WTC11 (cell line): Measurements from ENCODE around the gene STK32A. TPM values are rescaled to one million over a fixed set of nuclear protein-coding genes. Genes with fewer than 3 reads are reported as not detected.
A peak's percentile ranks its signal among the peaks of the same experiment; 100 is the strongest.

ENCODE experiments used
- ATAC-seq: fragments of 200-7000 bp; cut with Tn5 transposase; 2 replicates; pipeline ENCODE4 v1.10.0; 2021; ENCODE audit warnings: mild to moderate bottlenecking, moderate library complexity
- CTCF ChIA-PET: fragments of 300-600 bp; sonication (Branson Sonifier 250); formaldehyde crosslinking; loops from one replicate; lab custom pipeline; 2021; ENCODE audit warnings: antibody characterized with exemption; lab: Charles Lee
- POLR2A ChIA-PET: fragments of 350-600 bp; sonication (Branson Sonifier 250); formaldehyde crosslinking; loops from one replicate; lab custom pipeline; 2021; ENCODE audit warnings: antibody characterized with exemption; lab: Charles Lee
- DNase-seq: peaks from one replicate; pipeline ENCODE4 v3.0.0; 2021; ENCODE audit warnings: low spot score
- H3K27ac Mint-ChIP-seq: 2 replicates; pipeline ENCODE4 v1.8.0; 2021; ENCODE audit warnings: mixed read lengths
- H3K27me3 Mint-ChIP-seq: 2 replicates; pipeline ENCODE4 v1.8.0; 2021; ENCODE audit warnings: low read depth, mild to moderate bottlenecking, moderate library complexity, mixed read lengths
- H3K36me3 Mint-ChIP-seq: 2 replicates; pipeline ENCODE4 v1.8.0; 2021; ENCODE audit warnings: mixed read lengths
- H3K4me1 Mint-ChIP-seq: 2 replicates; pipeline ENCODE4 v1.8.0; 2022; ENCODE audit warnings: mixed read lengths
- H3K4me3 Mint-ChIP-seq: 2 replicates; pipeline ENCODE4 v1.8.0; 2021; ENCODE audit warnings: mild to moderate bottlenecking, moderate library complexity, mixed read lengths
- H3K9me3 Mint-ChIP-seq: 2 replicates; pipeline ENCODE4 v1.8.0; 2021; ENCODE audit warnings: mixed read lengths
- FOXK1 ChIP-seq: sonication (generic); formaldehyde crosslinking; IDR thresholded peaks from 2 replicates; pipeline ENCODE4 v1.8.0; 2022; ENCODE audit warnings: mild to moderate bottlenecking, moderate library complexity, missing genetic modification reagents
- GRHL2 ChIP-seq: fragments of 250-450 bp; sonication (Bioruptor Pico); IDR thresholded peaks from 2 replicates; pipeline ENCODE4 v1.8.0; 2022; ENCODE audit warnings: mild to moderate bottlenecking, moderate library complexity; ENCODE audit not compliant: insufficient replicate concordance, severe bottlenecking
- IRF2 ChIP-seq: sonication (generic); formaldehyde crosslinking; IDR thresholded peaks from 2 replicates; pipeline ENCODE4 v1.8.0; 2022; ENCODE audit warnings: low read depth, missing genetic modification reagents, borderline replicate concordance
- MYBL2 ChIP-seq: sonication (generic); formaldehyde crosslinking; IDR thresholded peaks from 2 replicates; pipeline ENCODE4 v1.8.1; 2023; ENCODE audit warnings: mild to moderate bottlenecking, moderate library complexity, missing genetic modification reagents
- RELA ChIP-seq: sonication (generic); formaldehyde crosslinking; IDR thresholded peaks from 2 replicates; pipeline ENCODE4 v1.8.1; 2022; ENCODE audit warnings: missing genetic modification reagents, mild to moderate bottlenecking, borderline replicate concordance
- TEAD4 ChIP-seq: sonication (generic); formaldehyde crosslinking; IDR thresholded peaks from 2 replicates; pipeline ENCODE4 v1.8.0; 2022; ENCODE audit warnings: mild to moderate bottlenecking, missing genetic modification reagents
- ZBTB21 ChIP-seq: sonication (generic); formaldehyde crosslinking; IDR thresholded peaks from 2 replicates; pipeline ENCODE4 v1.8.1; 2023; ENCODE audit warnings: mild to moderate bottlenecking, missing genetic modification reagents, borderline replicate concordance
- ZNF219 ChIP-seq: sonication (generic); formaldehyde crosslinking; IDR thresholded peaks from 2 replicates; pipeline ENCODE4 v1.8.0; 2023; ENCODE audit warnings: missing genetic modification reagents, mild to moderate bottlenecking, borderline replicate concordance
- total RNA-seq: library from RNA; stranded (reverse); gene quantifications from 3 replicates; pipeline ENCODE4 v1.2.3, GENCODE V29; 2021
- TF ChIP-seq, protein P1 (sequence below): sonication (generic); formaldehyde crosslinking; conservative IDR thresholded peaks from 2 replicates; pipeline ENCODE4 v1.8.1; 2023; ENCODE audit warnings: mild to moderate bottlenecking, low read depth, missing genetic modification reagents, moderate library complexity
- TF ChIP-seq, protein P2 (sequence below): fragments of 250-450 bp; sonication (Bioruptor Pico); IDR thresholded peaks from 2 replicates; pipeline ENCODE4 v1.9.0; 2021; ENCODE audit warnings: moderate library complexity, mild to moderate bottlenecking, inconsistent platforms, borderline replicate concordance
- TF ChIP-seq, protein P3 (sequence below): fragments of 250-450 bp; sonication (Bioruptor Pico); IDR thresholded peaks from 2 replicates; pipeline ENCODE4 v1.9.0; 2021; ENCODE audit warnings: mild to moderate bottlenecking, borderline replicate concordance
- TF ChIP-seq, protein P4 (sequence below): fragments of 250-450 bp; sonication (Bioruptor Pico); IDR thresholded peaks from 2 replicates; pipeline ENCODE4 v1.9.0; 2021; ENCODE audit warnings: mild to moderate bottlenecking
- TF ChIP-seq, protein P5 (sequence below): sonication (generic); formaldehyde crosslinking; IDR thresholded peaks from 2 replicates; pipeline ENCODE4 v1.8.0; 2023; ENCODE audit warnings: missing genetic modification reagents
- TF ChIP-seq, protein P6 (sequence below): sonication (generic); formaldehyde crosslinking; IDR thresholded peaks from 2 replicates; pipeline ENCODE4 v1.8.1; 2023; ENCODE audit warnings: mild to moderate bottlenecking, missing genetic modification reagents, moderate library complexity
- TF ChIP-seq, protein P7 (sequence below): sonication (generic); formaldehyde crosslinking; IDR thresholded peaks from 2 replicates; pipeline ENCODE4 v1.8.1; 2022; ENCODE audit warnings: mild to moderate bottlenecking, moderate library complexity, missing genetic modification reagents
- TF ChIP-seq, protein P8 (sequence below): fragments of 250-450 bp; sonication (Bioruptor Pico); conservative IDR thresholded peaks from 2 replicates; pipeline ENCODE4 v1.9.0; 2021; ENCODE audit warnings: mild to moderate bottlenecking
- TF ChIP-seq, protein P9 (sequence below): fragments of 250-450 bp; sonication (Bioruptor Pico); IDR thresholded peaks from 2 replicates; pipeline ENCODE4 v1.9.0; 2021; ENCODE audit warnings: mild to moderate bottlenecking

STK32A gene
- total RNA-seq, 1 experiment from 2014 or later: 1.7 TPM

DNA sequence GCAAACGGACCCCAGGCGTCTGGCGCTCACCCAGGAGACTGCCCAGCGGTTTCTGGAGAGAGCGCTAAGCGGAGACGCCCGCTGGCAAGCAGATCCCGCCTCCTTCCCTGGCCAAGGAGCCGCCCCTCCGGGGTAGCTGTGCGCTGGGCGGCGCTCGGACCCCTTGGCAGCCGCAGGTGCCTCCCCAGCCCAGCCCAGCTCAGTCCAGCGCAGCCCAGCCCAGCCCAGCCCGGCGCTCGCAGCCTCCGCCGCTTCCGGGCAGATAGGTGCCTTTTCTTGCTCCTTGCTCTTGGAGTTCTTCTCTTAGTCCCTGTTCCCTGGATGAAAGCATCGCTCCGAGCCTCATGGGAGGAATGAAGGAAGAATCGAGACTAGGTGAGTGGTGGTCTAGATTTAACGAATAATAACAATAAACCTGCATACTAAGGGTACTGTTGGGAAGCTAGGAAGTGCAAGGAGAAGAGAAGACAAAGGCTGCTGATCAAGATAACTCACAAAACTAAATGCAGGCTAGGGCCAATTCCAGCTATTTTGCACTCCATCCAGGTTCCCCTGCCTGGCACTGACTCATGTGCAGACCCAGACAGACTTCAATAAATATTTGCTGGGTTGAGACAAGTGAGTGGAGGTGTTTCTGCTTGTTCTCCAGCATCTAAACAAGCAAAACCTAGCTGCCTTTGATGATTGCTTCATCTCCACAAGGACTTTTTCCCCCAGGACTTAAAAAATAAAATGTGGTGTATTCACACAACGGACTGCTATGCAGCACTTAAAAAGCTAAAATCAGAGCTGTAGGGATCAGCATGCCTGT is at the start of gene STK32A (continued):
- TF ChIP-seq, protein P1, sequence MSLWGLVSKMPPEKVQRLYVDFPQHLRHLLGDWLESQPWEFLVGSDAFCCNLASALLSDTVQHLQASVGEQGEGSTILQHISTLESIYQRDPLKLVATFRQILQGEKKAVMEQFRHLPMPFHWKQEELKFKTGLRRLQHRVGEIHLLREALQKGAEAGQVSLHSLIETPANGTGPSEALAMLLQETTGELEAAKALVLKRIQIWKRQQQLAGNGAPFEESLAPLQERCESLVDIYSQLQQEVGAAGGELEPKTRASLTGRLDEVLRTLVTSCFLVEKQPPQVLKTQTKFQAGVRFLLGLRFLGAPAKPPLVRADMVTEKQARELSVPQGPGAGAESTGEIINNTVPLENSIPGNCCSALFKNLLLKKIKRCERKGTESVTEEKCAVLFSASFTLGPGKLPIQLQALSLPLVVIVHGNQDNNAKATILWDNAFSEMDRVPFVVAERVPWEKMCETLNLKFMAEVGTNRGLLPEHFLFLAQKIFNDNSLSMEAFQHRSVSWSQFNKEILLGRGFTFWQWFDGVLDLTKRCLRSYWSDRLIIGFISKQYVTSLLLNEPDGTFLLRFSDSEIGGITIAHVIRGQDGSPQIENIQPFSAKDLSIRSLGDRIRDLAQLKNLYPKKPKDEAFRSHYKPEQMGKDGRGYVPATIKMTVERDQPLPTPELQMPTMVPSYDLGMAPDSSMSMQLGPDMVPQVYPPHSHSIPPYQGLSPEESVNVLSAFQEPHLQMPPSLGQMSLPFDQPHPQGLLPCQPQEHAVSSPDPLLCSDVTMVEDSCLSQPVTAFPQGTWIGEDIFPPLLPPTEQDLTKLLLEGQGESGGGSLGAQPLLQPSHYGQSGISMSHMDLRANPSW (CRISPR knock-in tag): no peak
- no peak for TF ChIP-seq ZNF219 (CRISPR knock-in tag)
- TF ChIP-seq IRF2 (CRISPR knock-in tag): no peak
- TF ChIP-seq, protein P2, sequence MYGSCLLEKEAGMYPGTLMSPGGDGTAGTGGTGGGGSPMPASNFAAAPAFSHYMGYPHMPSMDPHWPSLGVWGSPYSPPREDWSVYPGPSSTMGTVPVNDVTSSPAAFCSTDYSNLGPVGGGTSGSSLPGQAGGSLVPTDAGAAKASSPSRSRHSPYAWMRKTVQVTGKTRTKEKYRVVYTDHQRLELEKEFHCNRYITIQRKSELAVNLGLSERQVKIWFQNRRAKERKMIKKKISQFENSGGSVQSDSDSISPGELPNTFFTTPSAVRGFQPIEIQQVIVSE (CRISPR knock-in tag): no peak
- TF ChIP-seq, protein P3, sequence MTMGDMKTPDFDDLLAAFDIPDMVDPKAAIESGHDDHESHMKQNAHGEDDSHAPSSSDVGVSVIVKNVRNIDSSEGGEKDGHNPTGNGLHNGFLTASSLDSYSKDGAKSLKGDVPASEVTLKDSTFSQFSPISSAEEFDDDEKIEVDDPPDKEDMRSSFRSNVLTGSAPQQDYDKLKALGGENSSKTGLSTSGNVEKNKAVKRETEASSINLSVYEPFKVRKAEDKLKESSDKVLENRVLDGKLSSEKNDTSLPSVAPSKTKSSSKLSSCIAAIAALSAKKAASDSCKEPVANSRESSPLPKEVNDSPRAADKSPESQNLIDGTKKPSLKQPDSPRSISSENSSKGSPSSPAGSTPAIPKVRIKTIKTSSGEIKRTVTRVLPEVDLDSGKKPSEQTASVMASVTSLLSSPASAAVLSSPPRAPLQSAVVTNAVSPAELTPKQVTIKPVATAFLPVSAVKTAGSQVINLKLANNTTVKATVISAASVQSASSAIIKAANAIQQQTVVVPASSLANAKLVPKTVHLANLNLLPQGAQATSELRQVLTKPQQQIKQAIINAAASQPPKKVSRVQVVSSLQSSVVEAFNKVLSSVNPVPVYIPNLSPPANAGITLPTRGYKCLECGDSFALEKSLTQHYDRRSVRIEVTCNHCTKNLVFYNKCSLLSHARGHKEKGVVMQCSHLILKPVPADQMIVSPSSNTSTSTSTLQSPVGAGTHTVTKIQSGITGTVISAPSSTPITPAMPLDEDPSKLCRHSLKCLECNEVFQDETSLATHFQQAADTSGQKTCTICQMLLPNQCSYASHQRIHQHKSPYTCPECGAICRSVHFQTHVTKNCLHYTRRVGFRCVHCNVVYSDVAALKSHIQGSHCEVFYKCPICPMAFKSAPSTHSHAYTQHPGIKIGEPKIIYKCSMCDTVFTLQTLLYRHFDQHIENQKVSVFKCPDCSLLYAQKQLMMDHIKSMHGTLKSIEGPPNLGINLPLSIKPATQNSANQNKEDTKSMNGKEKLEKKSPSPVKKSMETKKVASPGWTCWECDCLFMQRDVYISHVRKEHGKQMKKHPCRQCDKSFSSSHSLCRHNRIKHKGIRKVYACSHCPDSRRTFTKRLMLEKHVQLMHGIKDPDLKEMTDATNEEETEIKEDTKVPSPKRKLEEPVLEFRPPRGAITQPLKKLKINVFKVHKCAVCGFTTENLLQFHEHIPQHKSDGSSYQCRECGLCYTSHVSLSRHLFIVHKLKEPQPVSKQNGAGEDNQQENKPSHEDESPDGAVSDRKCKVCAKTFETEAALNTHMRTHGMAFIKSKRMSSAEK (CRISPR knock-in tag): no peak
- TF ChIP-seq, protein P4, sequence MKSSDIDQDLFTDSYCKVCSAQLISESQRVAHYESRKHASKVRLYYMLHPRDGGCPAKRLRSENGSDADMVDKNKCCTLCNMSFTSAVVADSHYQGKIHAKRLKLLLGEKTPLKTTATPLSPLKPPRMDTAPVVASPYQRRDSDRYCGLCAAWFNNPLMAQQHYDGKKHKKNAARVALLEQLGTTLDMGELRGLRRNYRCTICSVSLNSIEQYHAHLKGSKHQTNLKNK (CRISPR knock-in tag): no peak
- TF ChIP-seq, protein P5, sequence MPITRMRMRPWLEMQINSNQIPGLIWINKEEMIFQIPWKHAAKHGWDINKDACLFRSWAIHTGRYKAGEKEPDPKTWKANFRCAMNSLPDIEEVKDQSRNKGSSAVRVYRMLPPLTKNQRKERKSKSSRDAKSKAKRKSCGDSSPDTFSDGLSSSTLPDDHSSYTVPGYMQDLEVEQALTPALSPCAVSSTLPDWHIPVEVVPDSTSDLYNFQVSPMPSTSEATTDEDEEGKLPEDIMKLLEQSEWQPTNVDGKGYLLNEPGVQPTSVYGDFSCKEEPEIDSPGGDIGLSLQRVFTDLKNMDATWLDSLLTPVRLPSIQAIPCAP: no peak
- TF ChIP-seq, protein P6, sequence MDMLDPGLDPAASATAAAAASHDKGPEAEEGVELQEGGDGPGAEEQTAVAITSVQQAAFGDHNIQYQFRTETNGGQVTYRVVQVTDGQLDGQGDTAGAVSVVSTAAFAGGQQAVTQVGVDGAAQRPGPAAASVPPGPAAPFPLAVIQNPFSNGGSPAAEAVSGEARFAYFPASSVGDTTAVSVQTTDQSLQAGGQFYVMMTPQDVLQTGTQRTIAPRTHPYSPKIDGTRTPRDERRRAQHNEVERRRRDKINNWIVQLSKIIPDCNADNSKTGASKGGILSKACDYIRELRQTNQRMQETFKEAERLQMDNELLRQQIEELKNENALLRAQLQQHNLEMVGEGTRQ (CRISPR knock-in tag): no peak

DNA sequence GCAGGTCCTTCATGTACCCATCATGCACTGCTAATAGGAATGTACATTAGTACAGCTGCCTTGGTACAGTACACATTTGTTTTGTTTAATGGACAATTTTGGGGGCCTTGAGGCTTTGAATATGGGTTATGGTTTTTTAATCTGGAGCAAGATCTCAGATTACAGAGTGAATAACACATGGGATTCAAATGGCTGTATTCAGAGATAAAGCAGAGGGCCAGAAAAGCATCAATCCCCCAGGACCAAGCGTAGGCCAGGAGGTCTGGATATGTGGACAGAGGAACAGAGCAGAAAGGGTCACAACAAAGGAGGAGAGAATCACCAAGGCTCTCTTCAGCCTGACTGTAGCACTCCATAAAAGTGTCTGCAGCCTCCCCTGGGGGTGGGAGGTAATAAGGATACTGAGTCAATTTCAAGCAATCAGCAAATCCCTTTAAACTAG is 47.7 kb upstream of the STK32A start:
- CTCF ChIA-PET: interaction anchor here (0.8 to 2.4 kb wide), 5 partner anchors 89 to 654 kb away, joined by 5 to 95 read pairs (median 41); no protein-coding TSS in a partner anchor
- ATAC-seq (peak; percentile 32; the same call in 1 of the 2 replicates), DNase-seq (no peak)
- H3K4me1 Mint-ChIP-seq: peaks cover 22% of the 10 kb centered on the region
- H3K4me3 Mint-ChIP-seq: no peak overlapping the region
- POLR2A ChIA-PET: no interaction called here
- no peaks in the 10 kb centered on the region for H3K36me3 Mint-ChIP-seq
- H3K27me3 Mint-ChIP-seq: no peaks in the 10 kb centered on the region; the same call in 1 of the 2 replicates
- no peaks in the 10 kb centered on the region; the same call in 1 of the 2 replicates for H3K9me3 Mint-ChIP-seq
- no peak overlapping the region for H3K27ac Mint-ChIP-seq
- TF ChIP-seq GRHL2: no peak
- TF ChIP-seq RELA (CRISPR knock-in tag): no peak
- TF ChIP-seq, protein P7, sequence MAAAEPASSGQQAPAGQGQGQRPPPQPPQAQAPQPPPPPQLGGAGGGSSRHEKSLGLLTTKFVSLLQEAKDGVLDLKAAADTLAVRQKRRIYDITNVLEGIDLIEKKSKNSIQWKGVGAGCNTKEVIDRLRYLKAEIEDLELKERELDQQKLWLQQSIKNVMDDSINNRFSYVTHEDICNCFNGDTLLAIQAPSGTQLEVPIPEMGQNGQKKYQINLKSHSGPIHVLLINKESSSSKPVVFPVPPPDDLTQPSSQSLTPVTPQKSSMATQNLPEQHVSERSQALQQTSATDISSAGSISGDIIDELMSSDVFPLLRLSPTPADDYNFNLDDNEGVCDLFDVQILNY: no peak
- no peak for TF ChIP-seq ZBTB21
- TF ChIP-seq, protein P8, sequence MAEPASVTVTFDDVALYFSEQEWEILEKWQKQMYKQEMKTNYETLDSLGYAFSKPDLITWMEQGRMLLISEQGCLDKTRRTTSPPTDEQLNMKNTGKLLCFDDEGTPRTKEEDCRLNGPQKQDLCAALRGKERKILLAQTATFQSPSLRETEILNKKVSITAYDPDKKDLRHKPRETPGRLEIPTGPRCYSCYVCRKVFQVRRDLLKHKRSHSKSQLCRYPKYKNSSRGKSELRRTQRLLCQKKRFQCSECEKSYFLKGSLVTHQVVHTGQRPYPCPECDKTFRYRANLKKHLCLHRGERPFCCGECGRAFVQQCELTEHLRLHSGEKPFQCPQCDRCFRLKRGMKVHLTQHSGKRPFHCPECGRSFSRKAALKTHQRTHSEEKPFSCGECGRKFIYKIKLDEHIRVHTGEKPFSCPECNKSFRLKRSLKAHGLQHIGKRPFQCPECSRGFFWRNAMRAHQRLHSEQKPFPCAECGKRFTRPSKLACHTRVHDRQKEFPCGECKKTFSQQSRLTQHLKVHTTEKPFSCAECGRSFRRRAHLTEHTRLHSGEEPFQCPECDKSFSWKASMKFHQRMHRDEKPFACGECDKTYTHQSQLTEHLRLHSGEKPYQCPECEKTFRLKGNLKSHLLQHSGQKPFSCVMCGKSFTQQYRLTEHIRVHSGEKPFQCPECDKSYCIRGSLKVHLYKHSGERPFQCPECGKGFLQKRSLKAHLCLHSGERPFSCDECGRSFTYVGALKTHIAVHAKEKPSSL (CRISPR knock-in tag): no peak
- TF ChIP-seq TEAD4 (CRISPR knock-in tag): no peak
- no peak for TF ChIP-seq FOXK1
- TF ChIP-seq, protein P9, sequence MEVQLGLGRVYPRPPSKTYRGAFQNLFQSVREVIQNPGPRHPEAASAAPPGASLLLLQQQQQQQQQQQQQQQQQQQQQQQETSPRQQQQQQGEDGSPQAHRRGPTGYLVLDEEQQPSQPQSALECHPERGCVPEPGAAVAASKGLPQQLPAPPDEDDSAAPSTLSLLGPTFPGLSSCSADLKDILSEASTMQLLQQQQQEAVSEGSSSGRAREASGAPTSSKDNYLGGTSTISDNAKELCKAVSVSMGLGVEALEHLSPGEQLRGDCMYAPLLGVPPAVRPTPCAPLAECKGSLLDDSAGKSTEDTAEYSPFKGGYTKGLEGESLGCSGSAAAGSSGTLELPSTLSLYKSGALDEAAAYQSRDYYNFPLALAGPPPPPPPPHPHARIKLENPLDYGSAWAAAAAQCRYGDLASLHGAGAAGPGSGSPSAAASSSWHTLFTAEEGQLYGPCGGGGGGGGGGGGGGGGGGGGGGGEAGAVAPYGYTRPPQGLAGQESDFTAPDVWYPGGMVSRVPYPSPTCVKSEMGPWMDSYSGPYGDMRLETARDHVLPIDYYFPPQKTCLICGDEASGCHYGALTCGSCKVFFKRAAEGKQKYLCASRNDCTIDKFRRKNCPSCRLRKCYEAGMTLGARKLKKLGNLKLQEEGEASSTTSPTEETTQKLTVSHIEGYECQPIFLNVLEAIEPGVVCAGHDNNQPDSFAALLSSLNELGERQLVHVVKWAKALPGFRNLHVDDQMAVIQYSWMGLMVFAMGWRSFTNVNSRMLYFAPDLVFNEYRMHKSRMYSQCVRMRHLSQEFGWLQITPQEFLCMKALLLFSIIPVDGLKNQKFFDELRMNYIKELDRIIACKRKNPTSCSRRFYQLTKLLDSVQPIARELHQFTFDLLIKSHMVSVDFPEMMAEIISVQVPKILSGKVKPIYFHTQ: no peak
- no peak for TF ChIP-seq MYBL2
